Germinal center (tissue), 1 donor: ENCODE measurements around the gene KLRF1.
A peak's percentile ranks its signal among the peaks of the same experiment; 100 is the strongest.

Source experiments
- DNase-seq: peaks from one replicate; pipeline ENCODE4 v3.0.0; 2012; ENCODE audit warnings: mixed read lengths, low spot score

Gene KLRF1

GRCh38 chr12:9827209-9827888, at the start of gene KLRF1:
Gene KLRF1 (plus strand): TSS chr12:9827481. CDS start chr12:9827545, 64 bp downstream.
- no peak for DNase-seq

GRCh38 chr12:9779209-9779608, 48.1 kb upstream of the KLRF1 start:
- DNase-seq, result no peak

- no peak for DNase-seq
Observed at GRCh38 chr12:9781360-9781759, 45.9 kb upstream of the KLRF1 start.

- DNase-seq, result no peak
Observed at GRCh38 chr12:9782547-9783382, 44.5 kb upstream of the KLRF1 start.

GRCh38 chr12:9784326-9784725, 43.0 kb upstream of the KLRF1 start:
- DNase-seq, result no peak

GRCh38 chr12:9784816-9785215, 42.5 kb upstream of the KLRF1 start:
- no peak for DNase-seq

GRCh38 chr12:9786726-9787717, 40.3 kb upstream of the KLRF1 start:
- no peak for DNase-seq

GRCh38 chr12:9792185-9792900, 34.9 kb upstream of the KLRF1 start:
- no peak for DNase-seq

- DNase-seq, result no peak
Observed at GRCh38 chr12:9792961-9793617, 34.2 kb upstream of the KLRF1 start.

GRCh38 chr12:9793779-9794395, 33.4 kb upstream of the KLRF1 start:
- DNase-seq, result no peak

GRCh38 chr12:9794484-9795093, 32.7 kb upstream of the KLRF1 start:
- no peak for DNase-seq

GRCh38 chr12:9795945-9796344, 31.3 kb upstream of the KLRF1 start:
- DNase-seq, result no peak

GRCh38 chr12:9796346-9796745, 30.9 kb upstream of the KLRF1 start:
- DNase-seq, result no peak

GRCh38 chr12:9796971-9797370, 30.3 kb upstream of the KLRF1 start:
- no peak for DNase-seq

GRCh38 chr12:9797722-9798619, 29.3 kb upstream of the KLRF1 start:
- DNase-seq, result peak; percentile 32

GRCh38 chr12:9799961-9800360, 27.3 kb upstream of the KLRF1 start:
- DNase-seq, result no peak

- DNase-seq, result no peak
Observed at GRCh38 chr12:9805883-9806282, 21.4 kb upstream of the KLRF1 start.

GRCh38 chr12:9806714-9807113, 20.6 kb upstream of the KLRF1 start:
- DNase-seq, result no peak

GRCh38 chr12:9808504-9808903, 18.8 kb upstream of the KLRF1 start:
- DNase-seq, result no peak
